ENCODE measurements around the gene FBN2. TPM values are rescaled to one million over a fixed set of nuclear protein-coding genes. Genes with fewer than 3 reads are reported as not detected.

FBN2 gene
- total RNA-seq, 1 experiment from 2014 or later, result 0.08 TPM

GRCh38 chr5:128579093-128579492 lies 41.0 kb upstream of the FBN2 start:
- Histone ChIP-seq H3K36me3 (ENCODE audit: control insufficient read depth, insufficient read depth, low read length) (no peaks in the 10 kb centered on the region), H3K27me3 (ENCODE audit: control insufficient read depth, insufficient read depth, low read length) (no peaks in the 10 kb centered on the region), H3K27ac (ENCODE audit: low read length) (no peak overlapping the region), H3K4me1 (ENCODE audit: control insufficient read depth, insufficient read depth, low read length) (no peaks in the 10 kb centered on the region), H3K4me3 (ENCODE audit: low read depth in 2 of 2, low read length in 2 of 2) (no peak overlapping the region), H3K9me3 (ENCODE audit: control insufficient read depth, insufficient read depth, low read depth, low read length) (no peaks in the 10 kb centered on the region)
- in situ Hi-C loops (cut with HindIII; ENCODE audit: low pct_unique_long_range_greater_than_20kb, low sequenced_read_pairs), result no loop called here
- DNase-seq (ENCODE audit: low read depth, low spot score) (no peak), ATAC-seq (no peak)
- POLR2A ChIA-PET, result no interaction called here
- TF ChIP-seq REST (IDR thresholded peaks at IDR 0.05; ENCODE audit: insufficient read depth in 1 of 2, low read depth in 2 of 2, low read length in 1 of 2) (no peak), TCF7L2 (IDR thresholded peaks at IDR 0.05; ENCODE audit: low read depth, low read length) (no peak), CTCF (IDR thresholded peaks at IDR 0.05) (no peak), POLR2AphosphoS5 (IDR thresholded peaks at IDR 0.05; ENCODE audit: low read depth, low read length) (no peak), SIN3A (IDR thresholded peaks at IDR 0.05; ENCODE audit: borderline replicate concordance, insufficient read depth, low read depth, low read length) (no peak)
- no TSS peak for BruUV-seq (replicated peaks)
- intact Hi-C loops (cut with micrococcal nuclease; ENCODE audit: unreplicated experiment), result no loop called here
- CTCF ChIA-PET, result no interaction called here

- ChIA-PET POLR2A (no interaction called here), CTCF (no interaction called here)
- no peaks in the 10 kb centered on the region for H3K9me3 ChIP-seq (ENCODE audit: control insufficient read depth, insufficient read depth, low read depth, low read length)
- no peaks in the 10 kb centered on the region for H3K4me1 ChIP-seq (ENCODE audit: control insufficient read depth, insufficient read depth, low read length)
- ATAC-seq (no peak), DNase-seq (ENCODE audit: low read depth, low spot score) (no peak)
- BruUV-seq (replicated peaks), result no TSS peak
- no peaks in the 10 kb centered on the region for H3K36me3 ChIP-seq (ENCODE audit: control insufficient read depth, insufficient read depth, low read length)
- H3K27me3 ChIP-seq (ENCODE audit: control insufficient read depth, insufficient read depth, low read length), result no peaks in the 10 kb centered on the region
- H3K4me3 ChIP-seq (ENCODE audit: low read depth in 2 of 2, low read length in 2 of 2), result no peak overlapping the region
- no peak overlapping the region for H3K27ac ChIP-seq (ENCODE audit: low read length)
- TF ChIP-seq CTCF (IDR thresholded peaks at IDR 0.05) (no peak), SIN3A (IDR thresholded peaks at IDR 0.05; ENCODE audit: borderline replicate concordance, insufficient read depth, low read depth, low read length) (no peak), REST (IDR thresholded peaks at IDR 0.05; ENCODE audit: insufficient read depth in 1 of 2, low read depth in 2 of 2, low read length in 1 of 2) (no peak), TCF7L2 (IDR thresholded peaks at IDR 0.05; ENCODE audit: low read depth, low read length) (no peak), POLR2AphosphoS5 (IDR thresholded peaks at IDR 0.05; ENCODE audit: low read depth, low read length) (no peak)
- intact Hi-C loops (cut with micrococcal nuclease; ENCODE audit: unreplicated experiment) (no loop called here), in situ Hi-C loops (cut with HindIII; ENCODE audit: low pct_unique_long_range_greater_than_20kb, low sequenced_read_pairs) (no loop called here)
These were observed 36.0 kb upstream of the FBN2 start for GRCh38 chr5:128574041-128574440.
